GM19452 (cell line): Measurements from ENCODE around the gene CORO1C.
A peak's percentile ranks its signal among the peaks of the same experiment; 100 is the strongest.
"Not testable (repeated sequence)": the region's sequence is repeated elsewhere in the genome, so short reads cannot be mapped to it uniquely, and the experiment has no call there.

ENCODE experiments used
- ATAC-seq: cut with Tn5 transposase; IDR thresholded peaks from one replicate; pipeline ENCODE4 v1.9.1; 2021; ENCODE audit not compliant: unreplicated experiment

Gene CORO1C

DNA sequence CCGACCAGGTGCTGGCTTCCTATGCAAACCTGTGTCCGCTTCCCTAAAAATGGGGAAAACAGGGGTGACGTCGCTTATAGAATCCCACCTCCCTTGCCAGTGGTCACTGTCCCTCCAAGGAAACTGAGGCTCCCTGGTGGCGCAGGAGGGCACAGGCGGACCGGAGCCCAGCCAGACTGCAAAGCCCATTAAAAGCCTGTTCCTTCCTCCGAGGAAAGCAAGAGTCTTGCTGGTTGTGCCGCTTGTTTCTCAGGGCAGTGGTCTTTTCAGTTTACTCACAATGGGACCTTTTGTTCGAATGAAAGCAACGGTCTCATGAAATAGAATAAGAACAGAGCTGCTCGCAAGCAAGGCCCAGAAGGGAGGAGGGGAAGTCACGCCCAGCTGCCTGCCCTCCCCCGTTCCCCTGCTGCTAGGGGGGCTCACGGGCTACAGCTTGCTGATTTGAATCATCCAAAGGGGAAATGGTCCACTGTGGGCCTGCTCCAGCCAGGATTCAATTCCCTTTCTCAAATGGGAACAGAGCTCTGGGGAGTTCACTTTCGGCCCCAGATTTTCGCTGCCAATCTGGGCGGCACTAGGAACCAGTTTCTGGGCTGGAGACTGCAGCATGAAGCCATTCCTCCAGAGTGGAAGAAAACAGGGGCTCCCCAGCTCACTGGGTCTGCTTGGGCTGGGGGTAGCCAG, 93.0 kb downstream of the CORO1C start:
- ATAC-seq: no peak

GRCh38 chr12:108637222-108637971, 93.9 kb downstream of the CORO1C start:
- ATAC-seq: no peak

GRCh38 chr12:108635997-108636808, 95.1 kb downstream of the CORO1C start:
- peak; percentile 0 for ATAC-seq

- ATAC-seq: peak; percentile 52
Measured at GRCh38 chr12:108635201-108635996, 95.9 kb downstream of the CORO1C start.

- ATAC-seq: no peak
Measured at GRCh38 chr12:108634341-108634751, 97.0 kb downstream of the CORO1C start.

- peak; percentile 52 for ATAC-seq
Measured at GRCh38 chr12:108633534-108634248, 97.6 kb downstream of the CORO1C start, which contains the start of gene SELPLG. Gene SELPLG (minus strand): TSS chr12:108633894. CDS start chr12:108624307, 9,587 bp downstream.

- ATAC-seq: no peak
Measured at GRCh38 chr12:108633081-108633533, 98.2 kb downstream of the CORO1C start.

DNA sequence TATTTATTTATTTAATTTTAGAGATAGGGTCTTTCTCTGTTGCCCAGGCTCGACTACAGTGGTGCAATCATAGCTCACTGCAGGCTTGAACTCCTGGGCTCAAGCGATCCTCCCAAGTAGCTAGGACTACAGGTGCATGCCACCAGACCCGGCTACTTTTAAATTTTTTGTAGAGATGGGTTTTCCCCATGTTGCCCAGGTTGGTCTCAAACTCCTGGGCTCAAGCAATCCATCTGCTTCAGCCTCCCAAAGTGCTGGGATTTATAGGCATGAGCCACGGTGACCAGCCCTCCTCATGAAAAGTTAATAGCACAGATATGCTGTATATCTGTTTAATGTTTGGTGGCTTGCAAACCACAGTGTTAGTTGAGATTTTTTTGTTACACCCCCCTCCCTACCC, 100.1 kb downstream of the CORO1C start:
- ATAC-seq: not testable (repeated sequence)

GRCh38 chr12:108630481-108631207, 100.7 kb downstream of the CORO1C start:
- no peak for ATAC-seq

DNA sequence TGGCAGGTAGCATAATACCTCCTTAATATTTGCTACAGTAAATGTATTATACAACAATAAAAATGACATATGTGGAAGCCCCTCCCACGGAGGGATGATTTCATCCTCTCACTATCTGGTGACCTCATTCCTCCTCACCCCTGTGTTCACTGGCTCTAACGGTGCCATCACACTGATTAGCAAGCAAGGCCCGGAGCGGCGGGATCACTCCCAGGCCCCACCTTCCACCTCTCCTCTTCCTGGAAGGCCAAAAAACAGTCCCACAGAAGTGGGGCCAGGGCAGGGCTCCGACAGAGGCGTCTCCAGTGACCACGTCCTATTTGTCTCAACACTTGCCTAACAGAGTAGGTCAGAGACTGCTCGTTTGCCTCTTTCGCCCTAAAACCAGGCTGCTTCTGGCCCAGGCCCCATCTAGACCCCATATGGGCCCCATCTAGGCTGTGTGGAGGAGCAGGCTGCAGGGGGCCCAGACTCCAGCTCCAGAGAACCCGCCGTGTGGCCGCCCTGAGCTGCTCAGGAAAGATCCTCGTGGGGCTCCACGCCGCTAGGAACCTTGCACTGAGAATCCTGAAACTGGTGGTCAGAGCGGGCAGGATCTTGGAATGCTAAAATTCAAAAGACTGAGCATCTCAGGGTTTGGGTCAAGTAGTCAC, 101.4 kb downstream of the CORO1C start:
- ATAC-seq: no peak

DNA sequence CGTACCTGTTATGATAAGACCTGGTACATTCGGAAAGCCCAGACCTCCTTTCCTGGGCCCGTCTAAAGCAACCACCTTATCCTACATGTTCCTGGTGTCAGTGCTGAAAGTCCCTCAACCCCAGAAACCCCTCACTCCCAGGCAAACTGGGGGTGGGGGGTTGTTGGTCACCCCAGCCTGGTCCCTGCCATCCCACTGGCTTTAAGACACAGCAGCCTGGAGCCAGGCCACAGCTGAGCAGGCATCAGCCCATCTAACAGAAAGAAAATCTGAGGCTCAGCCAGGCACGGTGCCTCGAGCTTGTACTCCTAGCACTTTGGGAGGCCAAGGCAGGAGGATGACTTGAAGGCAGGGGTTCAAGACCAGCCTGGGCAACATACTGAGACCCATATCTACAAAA, 102.2 kb downstream of the CORO1C start:
- no peak for ATAC-seq

- no peak for ATAC-seq
Measured at GRCh38 chr12:108627134-108627920, 104.0 kb downstream of the CORO1C start.

DNA sequence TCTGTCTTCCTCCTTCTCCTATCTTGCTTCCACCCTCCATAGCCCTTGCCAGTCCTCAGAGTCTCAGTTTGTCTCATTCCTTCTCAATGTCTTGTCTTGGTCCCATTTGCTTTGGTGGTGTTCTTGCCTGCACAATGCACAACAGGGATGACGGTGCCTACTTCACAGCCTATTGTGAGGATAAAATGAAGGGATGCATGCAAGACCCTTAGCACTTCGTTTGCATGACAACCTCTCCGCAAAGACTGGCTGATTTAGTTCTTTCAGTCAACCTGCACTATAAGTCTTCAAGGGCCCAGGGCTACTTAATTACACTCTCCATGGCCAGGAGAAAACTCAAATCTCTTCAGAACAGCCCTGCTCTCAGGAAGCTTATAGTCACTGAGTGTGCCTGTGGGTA, 106.1 kb downstream of the CORO1C start:
- ATAC-seq: no peak

- no peak for ATAC-seq
Measured at GRCh38 chr12:108623577-108623976, 107.7 kb downstream of the CORO1C start.

DNA sequence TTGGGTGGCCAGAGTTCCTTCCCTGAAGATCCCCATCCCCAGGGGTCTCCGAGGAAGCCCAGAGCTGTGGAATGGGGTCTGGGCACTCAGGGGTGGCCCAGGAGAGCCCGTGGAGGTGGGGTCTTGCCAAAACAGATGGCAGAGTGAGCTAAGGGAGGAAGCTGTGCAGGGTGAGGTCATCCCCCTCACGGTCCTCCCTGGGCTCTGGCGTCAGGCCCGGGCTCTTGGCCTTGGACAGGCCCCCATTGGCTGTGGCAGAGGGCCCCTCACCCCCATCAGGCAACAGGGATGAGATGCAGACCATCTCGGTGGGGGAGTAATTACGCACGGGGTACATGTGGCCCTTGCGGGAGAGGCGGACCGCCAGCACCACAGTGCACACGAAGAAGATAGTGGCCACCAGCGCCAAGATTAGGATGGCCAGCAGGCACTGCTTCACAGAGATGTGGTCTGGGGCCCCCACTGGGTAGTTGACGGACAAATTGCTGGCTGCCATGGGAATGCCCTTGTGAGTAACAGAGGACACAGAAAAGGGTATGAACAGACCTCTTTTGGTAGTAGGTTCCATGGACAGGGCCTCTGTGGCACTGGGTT, 108.3 kb downstream of the CORO1C start:
- no peak for ATAC-seq

DNA sequence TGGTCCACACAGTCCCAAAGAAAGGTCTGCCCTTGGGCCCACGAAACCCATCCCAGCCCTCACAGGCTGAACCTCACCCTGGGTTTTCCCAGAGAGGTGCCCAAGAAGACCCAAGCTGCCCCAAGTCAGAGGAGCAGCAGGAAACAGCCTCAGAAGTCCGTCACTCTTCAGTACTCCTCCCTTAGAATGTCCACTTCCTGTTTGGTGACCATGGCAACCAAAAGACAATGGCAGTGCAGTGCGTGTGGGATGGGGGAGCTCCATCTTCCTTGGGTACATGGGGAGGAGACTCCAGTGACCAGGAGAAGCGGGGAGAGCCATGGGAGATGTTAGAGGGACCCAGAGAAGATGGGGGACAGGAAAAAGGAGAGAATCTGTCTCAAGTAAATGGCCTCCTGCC, 108.9 kb downstream of the CORO1C start:
- no peak for ATAC-seq

GRCh38 chr12:108621161-108621560, 110.2 kb downstream of the CORO1C start:
- no peak for ATAC-seq
